Testis (tissue), 3 donors: ENCODE results near the gene CASP1. TPM values are rescaled to one million over a fixed set of nuclear protein-coding genes. Genes with fewer than 3 reads are reported as not detected.
"Not testable (repeated sequence)": the region's sequence is repeated elsewhere in the genome, so short reads cannot be mapped to it uniquely, and the experiment has no call there.

ENCODE experiments used
- DNase-seq: peaks from one replicate; pipeline ENCODE4 v3.0.0-alpha.2; 2019
- H3K27ac ChIP-seq, 2 donors: fragments of 200-600 bp; sonication (generic); one replicate each; pipeline ENCODE4 v1.5.1; 2019
- H3K27me3 ChIP-seq: fragments of 200-600 bp; sonication (generic); one replicate; pipeline ENCODE4 v1.5.1; 2019
- H3K36me3 ChIP-seq: fragments of 200-600 bp; sonication (generic); one replicate; pipeline ENCODE4 v1.5.1; 2017; ENCODE audit warnings: low read depth; ENCODE audit errors: missing control alignments
- H3K4me1 ChIP-seq: fragments of 200-600 bp; sonication (generic); one replicate; pipeline ENCODE4 v1.5.1; 2019
- H3K4me3 ChIP-seq, 2 donors: fragments of 200-600 bp; sonication (generic); one replicate each; pipeline ENCODE4 v1.5.1; 2017 to 2019
- H3K9me3 ChIP-seq: fragments of 200-600 bp; sonication (generic); one replicate; pipeline ENCODE4 v1.5.1; 2017
- POLR2A ChIP-seq: fragments of 450-650 bp; IDR thresholded peaks from one replicate; pipeline ENCODE4 v1.6.1; 2017; ENCODE audit warnings: antibody characterized with exemption, mild to moderate bottlenecking, moderate library complexity
- WGBS, 2 donors: methylation state at CpG; one replicate each; pipeline ENCODE4 v1.1.5; 2018; 5-methylcytosine and 5-hydroxymethylcytosine counted together
- intact Hi-C: fragments of 100-400 bp; cut with DNase I; formaldehyde crosslinking; loops from one replicate; pipeline ENCODE4 v1.15.1; 2023; ENCODE audit warnings: low total_unique reads
- polyA plus RNA-seq: library from polyadenylated mRNA; stranded (reverse); fragments of 350-450 nt; fragmentation: Illumina TruSeq; extraction: RNeasy Lipid Tissue Mini Kit (QIAGEN cat#74804); gene quantifications from one replicate; pipeline ENCODE4 v1.2.3, GENCODE V29; 2014; ENCODE audit warnings: low read depth, low replicate concordance; ENCODE audit not compliant: insufficient read depth
- total RNA-seq, 2 donors: library from RNA; depleted of rRNA; stranded (reverse); fragments of >200 nt; gene quantifications; one replicate each; pipeline ENCODE4 v1.2.3, GENCODE V29; 2016
- TF ChIP-seq, protein P1 (sequence below), 3 experiments: fragments of 450-650 bp in 2 of 3; fragments of 200-600 bp in 1 of 3; sonication (generic) in 1 of 3; IDR thresholded peaks; one replicate each; pipeline ENCODE4 v1.5.1; 2016 to 2019; ENCODE audit warnings: antibody characterized with exemption in 3 of 3, mild to moderate bottlenecking in 2 of 3, moderate library complexity in 1 of 3

Gene CASP1
- total and polyA plus RNA-seq, 3 donors from 2014 or later, result 1.8 to 6.1 (median 3.9) TPM

DNA sequence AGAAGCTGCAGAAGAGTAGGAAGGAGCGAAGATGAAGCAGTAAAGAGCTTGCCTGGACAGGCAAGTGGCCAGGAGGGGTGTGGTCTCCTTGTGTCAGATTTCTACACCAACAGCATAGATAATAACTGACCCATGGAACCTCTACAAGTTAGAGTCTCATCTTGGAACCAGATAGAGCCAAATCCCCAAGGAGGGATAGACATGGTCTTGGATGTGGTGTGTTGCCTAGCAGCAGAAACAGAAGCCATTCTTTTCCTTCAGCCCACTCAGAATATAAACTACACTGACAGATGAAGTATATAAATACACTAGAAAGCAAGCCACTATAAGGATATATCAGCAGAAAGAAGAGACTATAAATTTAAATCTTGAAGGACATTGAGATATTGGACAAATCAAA lies 14.5 kb upstream of the CASP1 start:
- intact Hi-C loops, result no loop called here
- Histone ChIP-seq H3K4me1 (no peaks in the 10 kb centered on the region), H3K36me3 (no peaks in the 10 kb centered on the region), H3K4me3 (no peak overlapping the region), H3K27ac (no peak overlapping the region), H3K27me3 (no peaks in the 10 kb centered on the region), H3K9me3 (no peaks in the 10 kb centered on the region)
- TF ChIP-seq, protein P1, sequence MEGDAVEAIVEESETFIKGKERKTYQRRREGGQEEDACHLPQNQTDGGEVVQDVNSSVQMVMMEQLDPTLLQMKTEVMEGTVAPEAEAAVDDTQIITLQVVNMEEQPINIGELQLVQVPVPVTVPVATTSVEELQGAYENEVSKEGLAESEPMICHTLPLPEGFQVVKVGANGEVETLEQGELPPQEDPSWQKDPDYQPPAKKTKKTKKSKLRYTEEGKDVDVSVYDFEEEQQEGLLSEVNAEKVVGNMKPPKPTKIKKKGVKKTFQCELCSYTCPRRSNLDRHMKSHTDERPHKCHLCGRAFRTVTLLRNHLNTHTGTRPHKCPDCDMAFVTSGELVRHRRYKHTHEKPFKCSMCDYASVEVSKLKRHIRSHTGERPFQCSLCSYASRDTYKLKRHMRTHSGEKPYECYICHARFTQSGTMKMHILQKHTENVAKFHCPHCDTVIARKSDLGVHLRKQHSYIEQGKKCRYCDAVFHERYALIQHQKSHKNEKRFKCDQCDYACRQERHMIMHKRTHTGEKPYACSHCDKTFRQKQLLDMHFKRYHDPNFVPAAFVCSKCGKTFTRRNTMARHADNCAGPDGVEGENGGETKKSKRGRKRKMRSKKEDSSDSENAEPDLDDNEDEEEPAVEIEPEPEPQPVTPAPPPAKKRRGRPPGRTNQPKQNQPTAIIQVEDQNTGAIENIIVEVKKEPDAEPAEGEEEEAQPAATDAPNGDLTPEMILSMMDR (IDR thresholded peaks at IDR 0.05), result no peak
- no peak for TF ChIP-seq POLR2A
- DNase-seq, result no peak
- 95 to 100% methylated on average over 1 of the region's 1 CpG for WGBS, 2 donors

DNA sequence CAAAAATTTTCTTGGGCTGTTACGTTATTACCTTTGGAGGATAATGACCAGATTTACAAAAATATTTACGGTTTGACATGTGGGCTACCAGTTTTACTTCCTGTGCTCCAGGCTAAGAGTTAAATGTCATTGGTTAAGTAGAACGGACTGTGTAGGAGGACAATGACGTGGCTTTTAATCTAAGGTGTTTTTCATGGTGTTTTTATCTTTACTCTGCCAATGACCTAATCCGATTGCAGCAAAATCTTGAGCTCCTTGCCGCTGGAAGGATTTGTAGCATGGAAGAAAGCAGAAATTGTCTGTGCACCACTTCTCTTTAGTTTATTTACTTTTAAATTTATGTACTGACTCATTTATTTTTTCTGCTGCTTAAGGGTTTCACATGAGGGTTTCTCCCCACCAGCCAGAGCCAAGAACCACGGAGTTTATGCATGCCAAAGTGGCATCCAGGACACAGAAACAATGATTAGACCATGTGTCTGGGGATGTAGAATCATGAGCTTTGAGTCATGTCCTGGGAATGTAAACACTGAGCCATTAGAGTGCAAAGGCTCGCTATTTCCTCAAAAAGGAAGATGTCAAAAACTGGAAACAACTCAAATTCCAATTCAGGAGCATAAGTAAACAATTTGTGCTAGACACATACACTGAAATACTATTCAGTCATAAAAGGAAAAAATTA lies 12.1 kb upstream of the CASP1 start:
- Histone ChIP-seq H3K27ac (no peak overlapping the region), H3K36me3 (no peaks in the 10 kb centered on the region), H3K4me1 (no peaks in the 10 kb centered on the region), H3K4me3 (no peak overlapping the region), H3K27me3 (no peaks in the 10 kb centered on the region), H3K9me3 (no peaks in the 10 kb centered on the region)
- TF ChIP-seq, protein P1 (IDR thresholded peaks at IDR 0.05), result no peak
- no peak for TF ChIP-seq POLR2A
- intact Hi-C loops, result no loop called here
- no peak for DNase-seq
- WGBS, 2 donors, result 73 to 75% methylated on average over 8 of the region's 8 CpGs

DNA sequence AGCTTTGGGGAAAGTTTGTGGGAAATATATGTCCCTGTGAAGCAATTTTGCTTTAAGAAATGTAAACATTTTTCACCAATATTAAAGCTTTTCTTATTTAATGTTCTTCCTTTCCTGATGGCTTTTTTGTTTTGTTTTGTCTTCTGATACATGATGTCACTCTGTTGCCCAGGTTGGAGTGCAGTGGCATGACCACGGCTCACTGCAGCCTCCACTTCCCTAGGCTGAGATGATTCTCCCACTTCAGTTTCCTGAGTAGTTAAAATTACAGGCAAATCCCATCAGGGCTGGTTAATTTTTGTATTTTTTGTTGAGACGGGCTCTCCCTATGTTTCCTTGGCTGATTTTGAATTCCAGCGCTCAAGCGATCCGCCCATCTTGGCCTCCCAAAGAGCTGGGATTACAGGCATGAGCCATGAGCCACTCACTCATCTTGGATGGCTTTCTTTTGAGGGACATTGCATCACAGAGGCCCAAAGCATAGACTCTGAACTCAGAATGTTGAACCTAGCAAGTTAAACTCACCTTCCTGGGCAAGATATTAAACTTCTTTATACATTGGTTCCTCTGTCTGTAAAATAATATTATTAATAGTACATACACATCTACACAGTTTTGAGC lies 10.8 kb upstream of the CASP1 start:
- no peaks in the 10 kb centered on the region for H3K9me3 ChIP-seq
- DNase-seq, result no peak
- intact Hi-C loops, result no loop called here
- peak overlapping the region in 1 of 2 donors; percentile 63 for H3K27ac ChIP-seq
- TF ChIP-seq, protein P1 (IDR thresholded peaks at IDR 0.05), result no peak
- no peak for TF ChIP-seq POLR2A
- H3K36me3 ChIP-seq, result no peaks in the 10 kb centered on the region
- H3K4me3 ChIP-seq, result no peak overlapping the region
- no peaks in the 10 kb centered on the region for H3K27me3 ChIP-seq
- WGBS, 2 donors, result 76 to 83% methylated on average over 5 of the region's 5 CpGs
- H3K4me1 ChIP-seq, result no peaks in the 10 kb centered on the region

DNA sequence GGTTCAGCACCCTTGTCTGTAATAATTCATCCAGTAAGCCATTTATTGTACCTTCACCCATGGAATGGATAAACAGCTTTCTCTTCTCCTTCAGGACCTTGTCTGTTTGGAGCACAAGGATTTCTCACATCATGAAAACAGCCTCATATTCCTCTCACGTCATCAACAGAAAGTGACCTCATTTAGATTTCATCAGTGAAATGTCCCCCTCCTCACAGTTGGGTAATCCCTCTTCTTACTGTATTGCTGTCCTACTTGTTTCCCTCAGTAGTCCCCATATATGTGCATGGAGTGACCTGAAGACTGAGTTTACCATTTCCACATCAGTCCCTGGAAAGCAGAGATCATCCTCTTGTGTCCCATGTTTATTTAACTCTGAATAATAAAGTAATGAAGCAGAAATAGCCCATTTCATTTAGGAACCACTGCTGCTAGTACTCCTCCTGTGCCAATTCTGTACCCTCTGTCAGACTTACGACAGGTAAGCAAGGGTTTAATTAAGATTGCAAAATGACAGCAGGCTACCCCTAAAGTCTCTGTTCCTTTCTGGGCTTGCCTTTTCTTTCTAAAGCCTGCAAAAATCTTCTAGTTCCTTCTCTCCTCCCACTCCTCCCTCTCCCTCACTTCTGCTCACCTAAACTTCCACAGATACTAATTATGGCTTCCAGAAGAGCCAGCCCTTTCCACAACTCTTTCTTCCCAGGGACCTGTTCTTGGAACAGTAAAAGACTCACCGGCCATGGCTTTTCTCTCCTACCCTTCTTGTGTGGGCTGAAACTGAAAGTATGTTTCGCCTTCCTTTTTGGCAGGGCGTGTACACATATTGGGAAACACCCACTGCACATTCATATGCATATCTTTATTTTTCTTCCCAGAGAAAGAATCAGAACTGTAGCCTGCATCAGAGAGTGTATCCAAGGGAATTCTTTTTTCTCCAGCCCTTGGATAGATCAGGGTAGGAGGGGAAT lies 9.9 kb upstream of the CASP1 start, which contains the start of gene CARD16:
TSS of gene CARD16 (minus strand) at position 779 of the 968 bp plus-strand sequence. CDS start at position 741, 38 bp downstream.
- Histone ChIP-seq H3K27ac (peak within 1 kb of the TSS; percentile 29 to 63), H3K4me3 (peak within 1 kb of the TSS; percentile 24 to 33)
- H3K9me3 ChIP-seq, H3K4me1 ChIP-seq, H3K27me3 ChIP-seq, H3K36me3 ChIP-seq, intact Hi-C loops: not testable (repeated sequence)
- 41% methylated on average over 5 of the region's 5 CpGs for WGBS, 2 donors
- DNase-seq, result peak; percentile 26

DNA sequence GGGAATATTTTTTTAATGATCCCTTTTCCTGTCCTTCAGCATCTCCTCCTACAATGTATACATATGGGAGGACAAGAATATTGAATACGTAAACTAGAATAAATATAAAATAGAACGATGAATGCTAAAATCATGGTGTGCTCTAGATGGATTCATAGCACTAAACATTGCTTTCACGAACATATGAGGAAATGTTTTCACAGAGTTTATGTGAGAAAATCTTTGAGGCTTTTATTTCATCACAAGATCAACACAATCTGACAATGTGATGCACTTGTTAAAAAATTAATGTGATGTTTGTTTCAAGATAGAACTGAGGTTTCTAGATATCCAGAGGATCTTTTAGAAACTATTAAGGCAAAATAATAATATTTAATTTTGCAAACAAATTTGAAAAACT lies 7.2 kb upstream of the CASP1 start:
- no peak overlapping the region for H3K27ac ChIP-seq
- H3K9me3 ChIP-seq, result no peaks in the 10 kb centered on the region
- H3K4me1 ChIP-seq, result no peaks in the 10 kb centered on the region
- no peaks in the 10 kb centered on the region for H3K36me3 ChIP-seq
- no peak for DNase-seq
- no peak overlapping the region for H3K4me3 ChIP-seq
- H3K27me3 ChIP-seq, result no peaks in the 10 kb centered on the region
- intact Hi-C loops, result no loop called here
- no peak for TF ChIP-seq POLR2A
- TF ChIP-seq, protein P1 (IDR thresholded peaks at IDR 0.05), result no peak
- WGBS, 2 donors, result 45 to 52% methylated on average over 3 of the region's 3 CpGs
